Lower leg skin (tissue), 4 donors: ENCODE measurements around the gene GALM. TPM values are rescaled to one million over a fixed set of nuclear protein-coding genes. Genes with fewer than 3 reads are reported as not detected.

Experiments
- DNase-seq, 2 donors: peaks; one replicate each; pipeline ENCODE4 v3.0.0-alpha.2; 2019; ENCODE audit warnings: low spot score in 2 of 2
- H3K4me3 ChIP-seq: fragments of 200-600 bp; sonication (generic); 2 replicates; pipeline ENCODE4 v1.5.1; 2017; ENCODE audit warnings: mild to moderate bottlenecking, low read depth; ENCODE audit not compliant: poor library complexity, severe bottlenecking
- POLR2A ChIP-seq, 2 donors: fragments of 450-650 bp; IDR thresholded peaks; one replicate each; pipeline ENCODE4 v1.6.1; 2016 to 2017; ENCODE audit warnings: antibody characterized with exemption in 2 of 2, mild to moderate bottlenecking in 1 of 2, moderate library complexity in 1 of 2
- WGBS, 2 donors: methylation state at CpG; one replicate each; pipeline ENCODE4 v1.1.5; 2018; 5-methylcytosine and 5-hydroxymethylcytosine counted together
- intact Hi-C: fragments of 100-400 bp; cut with DNase I; formaldehyde crosslinking; loops from one replicate; pipeline ENCODE4 v1.15.0; 2023; ENCODE audit warnings: low total_unique reads
- total RNA-seq, 4 donors: library from RNA; depleted of rRNA; stranded (reverse); fragments of >200 nt; gene quantifications; one replicate each; pipeline ENCODE4 v1.1.0, GENCODE V29; 2016
- TF ChIP-seq, protein P1 (sequence below), 3 donors: fragments of 450-650 bp; IDR thresholded peaks; one replicate each; pipeline ENCODE4 v1.5.1; 2016; ENCODE audit warnings: antibody characterized with exemption in 3 of 3, mild to moderate bottlenecking in 3 of 3, moderate library complexity in 2 of 3

The GALM gene
- total RNA-seq, 4 donors from 2014 or later = 4.0 to 12.1 (median 7.0) TPM

DNA sequence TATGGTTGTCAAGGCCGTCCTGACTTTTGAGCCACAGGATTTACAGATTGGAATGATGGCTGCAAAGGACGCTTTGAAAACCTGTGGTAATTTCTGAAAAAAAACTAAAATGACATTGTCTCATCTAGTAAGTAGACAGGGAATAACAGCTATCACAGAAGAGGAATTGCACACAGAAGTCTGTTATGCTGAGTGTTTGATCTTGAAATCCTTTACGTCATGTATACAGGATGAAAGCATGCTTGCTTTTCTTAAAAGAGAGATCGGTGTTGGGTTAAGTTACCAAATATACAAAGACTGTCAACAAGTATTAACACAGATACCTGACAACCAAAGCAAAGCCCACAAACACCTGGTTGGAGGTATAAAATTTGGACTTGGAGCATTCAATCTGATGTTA lies 97.8 kb downstream of the GALM start:
- no peak for DNase-seq
- 94 to 96% methylated on average over 4 of the region's 4 CpGs for WGBS, 2 donors
- intact Hi-C loops = no loop called here
- no peak overlapping the region for H3K4me3 ChIP-seq
- TF ChIP-seq, protein P1, sequence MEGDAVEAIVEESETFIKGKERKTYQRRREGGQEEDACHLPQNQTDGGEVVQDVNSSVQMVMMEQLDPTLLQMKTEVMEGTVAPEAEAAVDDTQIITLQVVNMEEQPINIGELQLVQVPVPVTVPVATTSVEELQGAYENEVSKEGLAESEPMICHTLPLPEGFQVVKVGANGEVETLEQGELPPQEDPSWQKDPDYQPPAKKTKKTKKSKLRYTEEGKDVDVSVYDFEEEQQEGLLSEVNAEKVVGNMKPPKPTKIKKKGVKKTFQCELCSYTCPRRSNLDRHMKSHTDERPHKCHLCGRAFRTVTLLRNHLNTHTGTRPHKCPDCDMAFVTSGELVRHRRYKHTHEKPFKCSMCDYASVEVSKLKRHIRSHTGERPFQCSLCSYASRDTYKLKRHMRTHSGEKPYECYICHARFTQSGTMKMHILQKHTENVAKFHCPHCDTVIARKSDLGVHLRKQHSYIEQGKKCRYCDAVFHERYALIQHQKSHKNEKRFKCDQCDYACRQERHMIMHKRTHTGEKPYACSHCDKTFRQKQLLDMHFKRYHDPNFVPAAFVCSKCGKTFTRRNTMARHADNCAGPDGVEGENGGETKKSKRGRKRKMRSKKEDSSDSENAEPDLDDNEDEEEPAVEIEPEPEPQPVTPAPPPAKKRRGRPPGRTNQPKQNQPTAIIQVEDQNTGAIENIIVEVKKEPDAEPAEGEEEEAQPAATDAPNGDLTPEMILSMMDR (IDR thresholded peaks at IDR 0.05) = no peak
- TF ChIP-seq POLR2A (IDR thresholded peaks at IDR 0.05) = no peak

DNA sequence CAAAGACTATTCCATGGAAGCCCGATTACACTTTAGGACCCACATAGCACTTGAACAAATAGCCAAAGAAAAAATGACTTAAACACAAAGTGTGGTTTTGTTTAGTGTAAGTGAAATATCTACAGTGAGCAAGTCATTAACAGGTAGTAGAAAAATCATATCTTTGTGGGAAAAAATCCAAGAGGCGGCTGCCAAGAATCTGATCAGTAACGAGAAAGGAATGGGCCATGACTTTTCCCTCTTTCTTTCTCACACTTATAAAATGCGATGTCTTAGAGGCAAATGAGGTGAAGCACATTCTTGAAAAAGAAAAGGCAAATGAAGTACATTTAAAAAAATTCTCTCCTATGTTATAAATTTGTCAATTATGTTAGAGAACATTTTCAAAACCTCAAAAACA lies 99.2 kb downstream of the GALM start:
- no peak overlapping the region for H3K4me3 ChIP-seq
- DNase-seq = no peak
- 51 to 52% methylated on average over 4 of the region's 4 CpGs for whole genome bisulfite sequencing, 2 donors
- intact Hi-C loops = no loop called here
- TF ChIP-seq, protein P1 (IDR thresholded peaks at IDR 0.05) = no peak
- TF ChIP-seq POLR2A (IDR thresholded peaks at IDR 0.05) = no peak

DNA sequence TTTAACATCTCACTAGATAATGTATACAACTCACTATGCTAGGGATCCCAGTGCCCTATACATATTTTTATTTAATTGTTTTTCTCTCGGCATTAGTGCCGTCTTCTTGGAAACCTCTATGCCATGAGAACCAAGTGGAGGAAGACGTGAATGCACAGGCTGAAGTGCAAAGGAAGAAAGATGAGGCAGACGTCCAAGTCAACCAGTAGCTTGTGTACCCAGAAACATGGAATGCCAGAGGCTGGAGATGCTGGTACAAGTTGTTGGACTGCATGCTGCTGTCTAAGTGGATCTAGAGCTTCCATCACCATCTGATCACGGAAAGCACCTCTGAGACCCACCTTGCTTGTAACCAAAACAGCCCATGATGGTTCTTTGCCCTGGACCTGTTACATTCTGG lies 99.6 kb downstream of the GALM start:
- intact Hi-C loops = no loop called here
- DNase-seq = no peak
- TF ChIP-seq, protein P1 (IDR thresholded peaks at IDR 0.05) = no peak
- TF ChIP-seq POLR2A (IDR thresholded peaks at IDR 0.05) = no peak
- no peak overlapping the region for H3K4me3 ChIP-seq
- 47 to 54% methylated on average over 5 of the region's 5 CpGs for WGBS, 2 donors

DNA sequence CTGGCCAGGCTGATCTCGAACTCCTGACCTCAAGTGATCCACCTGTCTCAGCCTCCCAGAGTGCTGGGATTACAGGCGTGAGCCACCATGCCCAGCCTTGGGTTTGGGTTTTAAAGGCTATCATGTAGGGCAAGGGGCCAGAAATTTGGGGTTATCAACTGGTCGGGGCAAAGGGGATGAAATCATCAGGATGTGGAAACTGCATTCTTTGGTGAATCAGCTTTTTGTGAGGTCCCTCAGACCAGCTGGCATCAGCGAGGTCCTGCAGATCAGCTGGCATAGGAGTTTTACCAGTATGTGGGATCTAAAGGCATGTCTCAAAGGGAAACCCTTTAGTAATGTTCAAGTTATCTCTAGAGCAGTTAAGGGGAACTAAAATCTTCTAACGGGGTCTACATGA lies 105.7 kb downstream of the GALM start:
- 76 to 79% methylated on average over 5 of the region's 5 CpGs for WGBS, 2 donors
- no peak for TF ChIP-seq POLR2A (IDR thresholded peaks at IDR 0.05)
- TF ChIP-seq, protein P1 (IDR thresholded peaks at IDR 0.05) = no peak

DNA sequence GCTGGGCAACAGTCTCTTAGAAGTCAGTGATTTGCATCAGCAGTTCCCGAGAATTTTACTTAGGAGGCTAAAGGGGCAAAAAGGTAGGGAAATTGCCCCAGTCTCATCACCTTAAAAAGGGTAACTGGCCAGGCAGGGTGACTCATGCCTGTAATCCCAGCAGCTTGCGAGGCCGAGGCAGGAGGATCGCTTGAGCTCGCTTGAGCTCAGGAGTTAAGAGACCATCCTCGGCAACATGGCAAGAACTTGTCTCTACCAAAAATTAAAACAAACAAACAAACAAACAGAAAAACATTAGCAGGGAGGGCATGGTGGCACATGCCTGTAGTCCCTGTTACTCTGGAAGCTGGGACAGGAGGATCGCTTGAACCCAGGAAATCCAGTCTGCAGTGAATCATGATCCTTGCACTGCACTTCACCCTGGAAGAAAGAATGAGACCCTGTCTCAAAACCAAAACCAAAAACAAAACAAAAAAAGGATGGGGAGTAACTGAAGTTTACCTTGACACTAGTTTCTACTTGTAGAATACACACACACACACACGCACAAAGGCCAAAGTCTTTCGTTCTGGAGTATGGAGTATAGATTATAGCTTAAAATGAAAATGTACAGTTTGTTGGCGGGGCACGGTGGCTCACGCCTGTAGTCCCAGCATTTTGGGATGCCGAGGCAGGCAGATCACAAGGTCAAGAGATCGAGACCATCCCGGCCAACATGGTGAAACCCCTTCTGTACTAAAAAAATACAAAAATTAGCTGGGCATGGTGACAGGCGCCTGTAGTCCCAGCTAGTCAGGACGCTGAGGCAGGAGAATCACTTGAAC lies 109.4 kb downstream of the GALM start:
- no peak for DNase-seq
- intact Hi-C loops = no loop called here
- TF ChIP-seq, protein P1 (IDR thresholded peaks at IDR 0.05) = no peak
- WGBS, 2 donors = 87 to 91% methylated on average over 17 of the region's 17 CpGs
- H3K4me3 ChIP-seq = no peak overlapping the region

More for the DNA sequence above, 105.7 kb downstream of the GALM start:
- intact Hi-C loops = no loop called here
- no peak overlapping the region for H3K4me3 ChIP-seq
- DNase-seq = no peak

DNA sequence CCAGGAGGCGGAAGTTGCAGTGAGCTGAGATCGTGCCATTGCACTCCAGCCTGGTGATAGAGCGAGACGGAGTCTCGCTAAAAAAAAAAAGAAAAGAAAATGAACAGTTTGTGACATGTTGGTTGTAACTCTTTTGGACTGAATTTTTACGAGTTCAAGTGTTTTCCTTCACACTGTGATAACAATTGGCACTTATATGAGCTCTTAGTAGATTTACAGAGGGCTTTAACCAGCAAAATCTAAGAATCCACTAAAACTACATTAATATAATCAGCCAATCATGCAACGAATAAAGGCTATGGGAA lies 110.0 kb downstream of the GALM start:
- intact Hi-C loops = no loop called here
- TF ChIP-seq, protein P1 (IDR thresholded peaks at IDR 0.05) = no peak
- TF ChIP-seq POLR2A (IDR thresholded peaks at IDR 0.05) = no peak
- DNase-seq = no peak
- no peak overlapping the region for H3K4me3 ChIP-seq
- WGBS, 2 donors = 70 to 72% methylated on average over 7 of the region's 7 CpGs
